Neural cell (in vitro differentiated cells): Measurements from ENCODE around the gene TAGAP.

ENCODE experiments used
- CTCF ChIP-seq: fragments of 450-650 bp; IDR thresholded peaks from 2 replicates; pipeline ENCODE4 v1.5.1; 2014; ENCODE audit warnings: antibody characterized with exemption, mild to moderate bottlenecking, moderate library complexity; ENCODE audit not compliant: poor library complexity, severe bottlenecking
- EP300 ChIP-seq: fragments of 450-650 bp; conservative IDR thresholded peaks from 2 replicates; pipeline ENCODE4 v1.6.1; 2014; ENCODE audit warnings: antibody characterized with exemption, mild to moderate bottlenecking, moderate library complexity; ENCODE audit not compliant: poor library complexity, severe bottlenecking
- EZH2 ChIP-seq: fragments of 200-600, 300-800 bp; shearing (Covaris generic), sonication (generic); IDR thresholded peaks from 2 replicates; pipeline ENCODE4 v1.6.1; 2014; ENCODE audit warnings: antibody characterized with exemption, low read length, borderline replicate concordance, mild to moderate bottlenecking; ENCODE audit not compliant: insufficient read depth, poor library complexity, severe bottlenecking
- POLR2AphosphoS5 ChIP-seq: IDR thresholded peaks from 2 replicates; pipeline ENCODE4 v1.6.1; 2012
- RAD21 ChIP-seq: fragments of 450-650 bp; conservative IDR thresholded peaks from 2 replicates; pipeline ENCODE4 v1.6.1; 2014; ENCODE audit warnings: antibody characterized with exemption, mild to moderate bottlenecking, moderate library complexity
- REST ChIP-seq: IDR thresholded peaks from 2 replicates; pipeline ENCODE4 v1.6.1; 2012; ENCODE audit warnings: borderline replicate concordance
- SMC3 ChIP-seq: fragments of 450-650 bp; conservative IDR thresholded peaks from 2 replicates; pipeline ENCODE4 v1.6.1; 2014; ENCODE audit warnings: antibody characterized with exemption, mild to moderate bottlenecking, moderate library complexity; ENCODE audit not compliant: poor library complexity
- TAF1 ChIP-seq: IDR thresholded peaks from 2 replicates; pipeline ENCODE4 v1.6.1; 2012; ENCODE audit warnings: low read depth

- no peak for TF ChIP-seq CTCF
- no peak for TF ChIP-seq EZH2
- TF ChIP-seq TAF1 = no peak
- TF ChIP-seq EP300 = no peak
- no peak for TF ChIP-seq SMC3
- no peak for TF ChIP-seq POLR2AphosphoS5
- no peak for TF ChIP-seq RAD21
- TF ChIP-seq REST = no peak
Observed at GRCh38 chr6:159067334-159067733, 22.5 kb upstream of the TAGAP start.
